ENCODE data around the gene ESPN.
"Not testable (repeated sequence)": the region's sequence is repeated elsewhere in the genome, so short reads cannot be mapped to it uniquely, and the experiment has no call there.

The ESPN gene

DNA sequence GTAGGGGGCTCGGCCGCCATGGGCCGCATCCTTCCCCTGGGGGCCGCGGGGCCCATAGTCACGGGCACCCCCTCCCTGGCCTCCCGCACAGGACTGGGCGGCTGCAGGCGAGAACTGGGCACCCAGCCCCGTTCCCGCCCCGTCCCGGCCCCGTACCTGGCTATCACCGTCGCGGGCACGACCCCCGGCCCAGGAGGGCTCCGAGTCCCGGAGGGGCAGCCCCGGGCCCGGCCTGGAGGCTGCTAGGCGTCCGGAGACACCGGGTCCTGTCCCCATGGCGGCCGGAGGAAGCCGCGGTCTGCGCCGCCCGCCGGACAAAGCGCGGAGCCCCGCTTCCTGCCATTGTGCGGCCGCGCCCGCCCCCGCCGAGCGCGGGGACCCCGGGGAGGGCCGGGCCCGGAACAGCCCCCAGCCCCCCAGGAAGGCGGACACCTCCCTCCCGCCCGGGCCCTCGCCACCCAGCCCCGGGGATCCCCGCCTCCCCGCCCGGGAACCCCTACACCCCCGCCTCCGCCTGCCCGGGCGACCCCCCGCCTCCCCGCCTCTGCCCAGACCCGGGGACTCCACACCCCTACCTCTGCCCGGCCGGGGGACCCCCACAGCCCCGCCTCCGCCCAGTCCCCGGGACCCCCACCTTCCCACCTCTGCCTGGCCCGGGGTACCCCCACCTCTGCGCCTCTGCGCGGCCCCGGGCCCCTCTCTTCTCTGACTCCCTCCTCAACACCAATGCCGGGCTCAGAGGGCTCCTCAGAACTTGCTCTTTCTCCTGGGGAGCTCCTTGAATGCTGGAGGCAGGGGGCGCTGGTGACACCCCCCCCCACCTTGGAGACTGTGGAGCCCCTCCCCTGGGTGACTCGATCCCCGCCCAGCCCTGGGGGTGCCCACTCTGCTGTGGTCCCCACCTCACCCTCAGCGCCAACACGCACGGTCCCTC, 60.9 kb downstream of the ESPN start:
- DNase-seq = no peak

GRCh38 chr1:6486433-6487011, 61.9 kb downstream of the ESPN start:
- peak; percentile 81 for DNase-seq

GRCh38 chr1:6487804-6488484, 63.4 kb downstream of the ESPN start:
- no peak for DNase-seq

DNA sequence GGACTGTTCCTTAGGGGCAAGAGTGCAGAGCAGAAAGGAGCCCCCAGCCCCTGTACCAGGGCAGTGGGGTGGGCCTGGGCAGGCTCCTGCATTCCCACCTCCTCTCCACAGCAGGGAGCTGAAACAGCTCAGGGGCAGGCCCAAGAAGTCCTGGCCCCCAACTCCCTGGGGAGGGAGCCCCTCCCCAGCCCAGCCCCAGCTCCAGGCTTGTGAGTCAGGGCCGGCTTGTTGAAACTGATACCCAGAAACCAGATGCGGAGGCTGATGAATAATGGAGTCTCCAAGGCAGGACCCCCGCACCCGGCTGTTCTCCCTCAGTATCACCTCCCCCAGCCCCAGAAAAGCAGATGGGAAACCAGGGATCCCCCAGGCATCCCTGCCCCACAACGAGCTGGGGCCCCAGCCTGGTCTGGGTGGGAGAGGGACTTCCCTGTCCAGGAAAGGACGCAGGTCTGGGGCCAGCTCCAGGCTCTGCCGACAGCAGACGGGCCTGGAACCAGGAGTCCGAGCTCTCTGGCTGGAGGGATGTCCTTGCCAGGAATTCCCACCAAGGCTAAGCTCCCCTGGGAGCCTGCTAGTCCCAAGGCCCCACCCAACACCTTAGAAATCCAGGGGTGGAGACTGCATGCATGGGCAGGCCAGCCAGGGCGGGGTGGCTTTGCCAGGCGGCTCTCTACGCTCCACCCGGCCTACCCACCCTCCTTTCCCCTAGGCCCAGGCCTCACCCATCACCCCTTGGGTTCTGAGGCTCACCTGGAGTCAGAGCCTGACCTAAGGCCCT, 64.2 kb downstream of the ESPN start:
- DNase-seq = no peak

GRCh38 chr1:6489383-6489765, 64.8 kb downstream of the ESPN start:
- DNase-seq = no peak

- DNase-seq = peak; percentile 55
These were observed 65.2 kb downstream of the ESPN start for GRCh38 chr1:6489799-6490180.

- DNase-seq = peak; percentile 59
These were observed 65.9 kb downstream of the ESPN start for GRCh38 chr1:6490181-6491080.

- no peak for DNase-seq
These were observed 66.5 kb downstream of the ESPN start for GRCh38 chr1:6491081-6491449.

DNA sequence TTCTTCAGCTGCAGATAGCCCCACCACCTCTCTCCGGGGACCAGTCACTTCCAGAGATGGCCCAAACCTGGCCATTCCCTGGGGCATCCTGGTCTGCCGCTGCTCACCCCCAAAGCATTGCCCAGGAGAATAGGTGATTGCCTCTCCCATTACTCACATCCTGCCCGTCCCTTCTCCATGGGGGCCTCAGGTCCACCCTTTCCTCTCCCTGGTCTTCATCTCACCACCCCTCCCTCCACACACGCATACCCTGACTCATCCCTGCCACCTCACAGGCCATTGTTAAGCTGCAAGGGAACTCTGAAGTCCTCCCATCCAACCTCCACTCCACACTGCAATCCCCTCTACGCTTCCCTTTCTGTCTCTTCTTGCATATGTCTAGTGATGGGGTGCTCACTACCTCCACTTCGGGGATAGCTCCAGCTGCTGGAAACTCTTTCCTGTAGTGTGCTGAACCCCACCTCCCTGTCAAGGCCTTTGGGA, 66.9 kb downstream of the ESPN start, which contains the start of gene PLEKHG5:
PLEKHG5 (minus strand) TSS at position 188 of the 483 bp plus-strand sequence. CDS start 14,096 bp downstream, outside the sequence.
- DNase-seq = no peak

DNA sequence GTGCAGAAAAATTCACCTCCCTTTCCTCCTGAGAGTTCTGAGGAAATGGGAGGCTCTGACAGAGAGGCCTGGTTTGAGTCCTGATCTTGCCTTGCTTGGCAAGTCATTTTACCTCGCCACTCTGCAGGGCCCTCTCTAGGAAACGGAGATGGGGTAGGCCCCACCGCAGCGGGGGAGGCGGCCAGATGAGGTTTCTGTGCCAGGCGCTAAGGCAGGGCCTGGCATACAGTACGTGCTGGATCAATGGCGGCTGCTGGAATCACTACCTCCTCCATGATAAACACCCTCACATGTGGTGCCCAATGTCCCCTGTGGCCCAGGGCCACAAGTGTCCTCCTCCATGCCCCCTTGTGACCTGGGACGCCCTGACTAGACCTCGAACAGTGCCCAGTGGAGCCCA, 67.4 kb downstream of the ESPN start:
- DNase-seq = no peak

GRCh38 chr1:6493834-6494223, 69.3 kb downstream of the ESPN start:
- not testable (repeated sequence) for DNase-seq

GRCh38 chr1:6494627-6495026, 70.1 kb downstream of the ESPN start:
- no peak for DNase-seq

GRCh38 chr1:6495041-6495441, 70.5 kb downstream of the ESPN start:
- no peak for DNase-seq

- DNase-seq = no peak
These were observed 71.2 kb downstream of the ESPN start for GRCh38 chr1:6495540-6496364.

DNA sequence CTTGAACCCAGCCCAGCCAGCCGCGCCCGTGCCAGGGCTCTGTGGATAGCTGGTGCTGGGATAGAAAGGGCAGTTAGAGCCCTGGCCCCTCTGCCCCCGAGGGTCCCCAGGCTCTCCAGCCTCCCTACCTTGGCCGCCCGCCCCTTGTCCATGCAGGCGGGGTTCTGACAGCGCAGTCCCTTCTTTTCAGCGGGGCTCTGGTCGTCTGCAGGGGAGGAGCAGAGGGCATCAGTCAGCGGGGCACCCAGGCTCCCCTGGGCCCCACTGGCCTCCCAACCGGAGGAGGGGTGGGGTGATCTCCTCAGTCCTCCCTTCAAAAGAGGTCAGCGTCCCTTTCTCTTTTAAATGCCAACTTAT, 71.8 kb downstream of the ESPN start:
- DNase-seq = no peak

- DNase-seq = no peak
These were observed 72.3 kb downstream of the ESPN start for GRCh38 chr1:6496890-6497214.

- peak; percentile 61 for DNase-seq
These were observed 72.8 kb downstream of the ESPN start for GRCh38 chr1:6497215-6497866.

DNA sequence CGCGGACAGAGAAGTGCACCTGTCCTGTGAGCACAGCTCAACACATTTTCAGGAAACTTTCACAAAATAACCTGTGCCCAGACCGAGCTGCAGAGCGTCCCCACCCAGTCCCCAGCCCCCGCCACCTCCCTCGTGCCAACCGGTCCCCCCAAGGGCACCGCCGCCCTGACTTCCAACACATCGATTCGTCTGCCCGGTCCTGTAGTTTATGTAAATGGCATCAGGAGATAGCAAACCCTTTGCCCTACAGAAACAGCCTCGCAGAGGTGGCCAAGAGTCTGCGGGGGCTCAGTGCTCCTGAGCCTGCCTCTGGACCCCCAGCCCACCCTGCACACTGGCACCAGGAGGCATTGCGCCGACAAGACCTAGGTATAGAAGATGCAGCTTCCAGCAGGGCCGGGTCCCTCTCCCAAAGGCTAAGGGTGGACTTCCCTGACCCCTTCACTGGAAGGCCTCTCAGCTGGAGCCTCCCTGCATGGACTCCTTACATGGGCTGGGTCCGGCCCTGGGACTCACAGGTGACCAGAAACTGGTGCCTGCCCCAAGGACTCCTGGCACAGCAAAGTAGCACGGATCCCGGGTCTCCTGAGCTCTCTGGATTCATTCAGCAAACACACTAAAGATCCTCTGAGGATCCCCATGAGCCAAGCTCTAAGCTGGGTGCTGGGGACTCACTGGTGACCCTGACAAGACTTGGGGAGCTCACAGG, 73.4 kb downstream of the ESPN start:
- no peak for DNase-seq

GRCh38 chr1:6498576-6499111, 74.1 kb downstream of the ESPN start:
- DNase-seq = no peak

DNA sequence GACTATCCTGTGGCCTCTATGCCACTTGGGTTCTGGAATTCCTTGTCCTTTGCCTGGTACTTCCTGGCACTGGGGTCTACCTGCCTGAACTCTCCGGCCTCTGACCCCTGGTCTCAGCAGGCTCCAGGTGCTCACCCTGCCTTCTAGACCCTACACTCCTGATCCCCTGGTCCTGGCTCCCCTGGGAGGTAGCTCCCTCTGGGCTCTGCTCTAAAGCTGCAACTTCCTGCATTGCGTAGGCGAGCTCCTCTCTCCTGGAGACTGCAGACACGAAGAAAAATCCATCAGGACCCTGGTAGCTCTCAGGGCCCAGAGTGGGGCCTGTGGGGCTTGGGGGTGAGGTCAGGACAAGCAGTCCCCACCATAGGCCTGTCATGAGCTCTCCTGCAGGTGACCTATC, 74.7 kb downstream of the ESPN start:
- no peak for DNase-seq
